NCI-H1694 (cell line): Measurements from ENCODE around the gene ARHGAP6.
"Not testable (repeated sequence)": the region's sequence is repeated elsewhere in the genome, so short reads cannot be mapped to it uniquely, and the experiment has no call there.

Experiments
- DNase-seq: peaks from one replicate; lab custom pipeline; 2025; lab: John Stamatoyannopoulos, UW

The ARHGAP6 gene

GRCh38 chrX:11397680-11398079 lies 268.0 kb downstream of the ARHGAP6 start:
- no peak for DNase-seq

GRCh38 chrX:11395859-11396258 lies 269.9 kb downstream of the ARHGAP6 start:
- DNase-seq, result no peak

- no peak for DNase-seq
Observed at GRCh38 chrX:11393949-11394654, 271.6 kb downstream of the ARHGAP6 start.

GRCh38 chrX:11386812-11387211 lies 278.9 kb downstream of the ARHGAP6 start:
- no peak for DNase-seq

- DNase-seq, result no peak
Observed at GRCh38 chrX:11386001-11386523, 279.7 kb downstream of the ARHGAP6 start.

- no peak for DNase-seq
Observed at GRCh38 chrX:11382930-11383329, 282.8 kb downstream of the ARHGAP6 start.

- DNase-seq, result peak; percentile 6
Observed at GRCh38 chrX:11381464-11381863, 284.3 kb downstream of the ARHGAP6 start.

GRCh38 chrX:11380187-11380844 lies 285.4 kb downstream of the ARHGAP6 start:
- DNase-seq, result no peak

- DNase-seq, result no peak
Observed at GRCh38 chrX:11376163-11376562, 289.6 kb downstream of the ARHGAP6 start.

GRCh38 chrX:11375614-11376119 lies 290.1 kb downstream of the ARHGAP6 start:
- no peak for DNase-seq

GRCh38 chrX:11374570-11374969 lies 291.1 kb downstream of the ARHGAP6 start:
- DNase-seq, result no peak

- no peak for DNase-seq
Observed at GRCh38 chrX:11371106-11371505, 294.6 kb downstream of the ARHGAP6 start.

GRCh38 chrX:11367609-11368430 lies 297.9 kb downstream of the ARHGAP6 start:
- DNase-seq, result no peak

GRCh38 chrX:11366998-11367595 lies 298.6 kb downstream of the ARHGAP6 start:
- DNase-seq, result no peak

- no peak for DNase-seq
Observed at GRCh38 chrX:11365426-11365825, 300.3 kb downstream of the ARHGAP6 start.

GRCh38 chrX:11364835-11365234 lies 300.9 kb downstream of the ARHGAP6 start:
- no peak for DNase-seq

- not testable (repeated sequence) for DNase-seq
Observed at GRCh38 chrX:11363825-11364224, 301.9 kb downstream of the ARHGAP6 start.

- no peak for DNase-seq
Observed at GRCh38 chrX:11363069-11363594, 302.6 kb downstream of the ARHGAP6 start.

GRCh38 chrX:11361666-11362065 lies 304.1 kb downstream of the ARHGAP6 start:
- DNase-seq, result not testable (repeated sequence)

- not testable (repeated sequence) for DNase-seq
Observed at GRCh38 chrX:11355944-11356343, 309.8 kb downstream of the ARHGAP6 start.

- no peak for DNase-seq
Observed at GRCh38 chrX:11355259-11355909, 310.3 kb downstream of the ARHGAP6 start.
